K562 (cell line): ENCODE results near the gene ZG16B. TPM values are rescaled to one million over a fixed set of nuclear protein-coding genes. Genes with fewer than 3 reads are reported as not detected.

Experiments used
- ATAC-seq: fragments of 200-7000 bp; cut with Tn5 transposase; 3 replicates; pipeline ENCODE4 v1.9.1; 2020; ENCODE audit warnings: moderate library complexity
- BruUV-seq: library from RNA; stranded (reverse); fragments of 400-500 nt; replicated peaks from 2 replicates; lab custom pipeline; 2021; lab: Mats Ljungman, UMichigan
- CTCF ChIA-PET: fragments of 300-600 bp; formaldehyde crosslinking; extraction: SDS; loops from one replicate; lab custom pipeline; 2021; ENCODE audit warnings: low intra/inter-chr PET ratio; lab: Yijun Ruan, JAX
- POLR2A ChIA-PET: fragments of 300-600, 350-650 bp; sonication (Branson Sonifier 250); formaldehyde crosslinking; extraction: SDS; loops from one replicate; lab custom pipeline; 2021; ENCODE audit warnings: antibody characterized with exemption, inconsistent platforms; lab: Yijun Ruan, JAX
- DNase-seq, 4 experiments: peaks; one replicate each; pipeline versions ENCODE4 v3.0.0 to v3.0.0-alpha.2; 2011 to 2018; ENCODE audit warnings: low spot score in 3 of 4, mixed read lengths in 3 of 4; ENCODE audit errors: extremely low read depth in 1 of 4
- FAIRE-seq: peaks from 2 replicates; lab custom pipeline; 2011; peaks lifted over from hg19 to GRCh38; lab: Jason Lieb, UNC
- H2AFZ ChIP-seq: 2 replicates; pipeline ENCODE4 v1.6.0; 2011; ENCODE audit warnings: low read depth, low read length, control low read depth, inconsistent platforms
- H3K27ac ChIP-seq: fragments of 200-600 bp; 3 replicates; pipeline ENCODE4 v1.8.0; 2011; ENCODE audit warnings: low read depth, mild to moderate bottlenecking, control low read depth, inconsistent platforms, low read length, moderate library complexity, mixed read lengths; ENCODE audit errors: extremely low read depth
- H3K27me3 ChIP-seq, 2 experiments: fragments of 300-600 bp in 1 of 2; 2 replicates in 1 of 2; 3 replicates in 1 of 2; pipeline versions ENCODE4 v1.6.0 to v1.8.0; 2011; ENCODE audit warnings: inconsistent platforms in 2 of 2, low read length in 2 of 2, mild to moderate bottlenecking in 1 of 2, mixed read lengths in 1 of 2, moderate library complexity in 1 of 2; ENCODE audit not compliant: control insufficient read depth in 2 of 2, insufficient read depth in 2 of 2
- H3K36me3 ChIP-seq: fragments of 300-600 bp; 3 replicates; pipeline ENCODE4 v1.8.0; 2011; ENCODE audit warnings: mild to moderate bottlenecking, low read length, inconsistent platforms; ENCODE audit not compliant: control insufficient read depth, insufficient read depth
- H3K4me1 ChIP-seq, 2 experiments: fragments of 200-600 bp in 1 of 2; replicated peaks in 1 of 2; 2 replicates in 1 of 2; 3 replicates in 1 of 2; pipeline versions ENCODE4 v1.5.1 to v1.8.0; 2011; ENCODE audit warnings: inconsistent platforms in 2 of 2, low read length in 2 of 2, mild to moderate bottlenecking in 1 of 2, mixed read lengths in 1 of 2, moderate library complexity in 1 of 2; ENCODE audit not compliant: control insufficient read depth in 2 of 2, insufficient read depth in 2 of 2
- H3K4me2 ChIP-seq: 2 replicates; pipeline ENCODE4 v1.6.1; 2011; ENCODE audit warnings: low read length, control low read depth, inconsistent platforms, mixed read lengths; ENCODE audit not compliant: insufficient read depth
- H3K4me3 ChIP-seq: fragments of 200-600 bp; sonication (generic), shearing (Covaris generic); 2 replicates; pipeline ENCODE4 v1.5.1; 2016; ENCODE audit warnings: control low read depth, inconsistent platforms
- H3K79me2 ChIP-seq: fragments of 200-600 bp; 3 replicates; pipeline ENCODE4 v1.8.0; 2011; ENCODE audit warnings: low read length, inconsistent platforms; ENCODE audit not compliant: control insufficient read depth, insufficient read depth
- H3K9ac ChIP-seq, 2 experiments: 2 replicates each; pipeline versions ENCODE4 v1.6.0 to v1.6.1; 2011; ENCODE audit warnings: low read depth in 2 of 2, low read length in 2 of 2, control low read depth in 1 of 2, inconsistent platforms in 1 of 2, mild to moderate bottlenecking in 1 of 2, mixed read lengths in 1 of 2; ENCODE audit not compliant: insufficient read depth in 1 of 2
- H3K9me1 ChIP-seq: one replicate; pipeline ENCODE4 v1.6.0; 2011; ENCODE audit warnings: inconsistent platforms, mild to moderate bottlenecking, low read length, moderate library complexity; ENCODE audit not compliant: control insufficient read depth, insufficient read depth
- H3K9me3 ChIP-seq: replicated peaks from 2 replicates; pipeline ENCODE4 v1.5.1; 2011; ENCODE audit warnings: low read depth, low read length, inconsistent platforms; ENCODE audit not compliant: control insufficient read depth, insufficient read depth
- H4K20me1 ChIP-seq: replicated peaks from 2 replicates; pipeline ENCODE4 v1.6.1; 2011; ENCODE audit warnings: low read length, inconsistent platforms, mixed read lengths; ENCODE audit not compliant: control insufficient read depth, insufficient read depth
- BCL6 ChIP-seq: fragments of 250-450 bp; sonication (Bioruptor Pico); IDR thresholded peaks from 2 replicates; pipeline ENCODE4 v1.4.0; 2020
- CHD4 ChIP-seq: fragments of 200-600 bp; sonication (generic); IDR thresholded peaks from 3 replicates; pipeline ENCODE4 v1.6.1; 2012; ENCODE audit warnings: low read depth, mild to moderate bottlenecking, mixed read lengths, low read length, inconsistent platforms; ENCODE audit not compliant: insufficient read depth, insufficient replicate concordance, poor library complexity, severe bottlenecking
- DLX4 ChIP-seq: fragments of 250-450 bp; sonication (Bioruptor Pico); IDR thresholded peaks from 2 replicates; pipeline ENCODE4 v1.6.1; 2021; ENCODE audit warnings: mild to moderate bottlenecking
- FIP1L1 ChIP-seq: fragments of 200-400 bp; formaldehyde crosslinking; IDR thresholded peaks from 2 replicates; pipeline ENCODE4 v1.6.1; 2018; ENCODE audit warnings: mild to moderate bottlenecking, low read depth, low read length; ENCODE audit not compliant: poor library complexity, severe bottlenecking
- NFYB ChIP-seq: IDR thresholded peaks from 2 replicates; pipeline ENCODE4 v1.6.1; 2011; ENCODE audit warnings: mild to moderate bottlenecking, moderate library complexity; ENCODE audit not compliant: insufficient read length; ENCODE audit errors: extremely low read depth
- RHOXF2B ChIP-seq: fragments of 250-450 bp; sonication (Bioruptor Pico); conservative IDR thresholded peaks from 2 replicates; pipeline ENCODE4 v1.5.1; 2021
- SMARCE1 ChIP-seq: fragments of 450-650 bp; IDR thresholded peaks from 2 replicates; pipeline ENCODE4 v1.7.1; 2016; ENCODE audit warnings: mild to moderate bottlenecking
- TEAD2 ChIP-seq: fragments of 450-650 bp; IDR thresholded peaks from 2 replicates; pipeline ENCODE4 v1.6.1; 2016; ENCODE audit warnings: missing genetic modification characterization, control low read depth, missing compliant biosample characterization
- ZNF143 ChIP-seq: sonication (generic); formaldehyde crosslinking; IDR thresholded peaks from 2 replicates; pipeline ENCODE4 v1.9.0; 2022; ENCODE audit warnings: mild to moderate bottlenecking, missing genetic modification reagents
- ZNF24 ChIP-seq: fragments of 450-650 bp; IDR thresholded peaks from 2 replicates; pipeline ENCODE4 v1.6.1; 2016
- ZNF316 ChIP-seq: fragments of 450-650 bp; IDR thresholded peaks from 2 replicates; pipeline ENCODE4 v1.6.1; 2016
- WGBS: fragments of 100-300 bp; shearing (Covaris generic); methylation state at CpG from one replicate; pipeline ENCODE4 v1.1.6; 2016; ENCODE audit warnings: low coverage, mixed read lengths; ENCODE audit not compliant: insufficient coverage; ENCODE audit errors: missing lambda C conversion rate; 5-methylcytosine and 5-hydroxymethylcytosine counted together
- in situ Hi-C: fragments of 300-500 bp; cut with MboI; formaldehyde crosslinking; loops from 4 replicates; pipeline ENCODE4 v1.15.0; 2018; ENCODE audit warnings: inconsistent platforms, mixed read lengths
- intact Hi-C: fragments of 100-400 bp; cut with micrococcal nuclease; formaldehyde crosslinking; loops from 2 replicates; pipeline ENCODE4 v1.14.2; 2022
- polyA plus RNA-seq, 8 experiments: library from polyadenylated mRNA; depleted of rRNA in 4 of 8; stranded (reverse) in 5 of 8; unstranded in 3 of 8; fragments of >200 nt; fragmentation: Nextera tagmentation in 2 of 8; fragmentation: Illumina TruSeq in 1 of 8; extraction: Ambion mirVana in 2 of 8; extraction: Trizol in 1 of 8; gene quantifications; 2 replicates each; pipeline versions ENCODE4 v1.2.1 to v1.2.3, GENCODE V29; 2011 to 2014; ENCODE audit warnings: inconsistent platforms in 1 of 8, missing spikeins in 1 of 8
- total RNA-seq, 7 experiments: library from RNA; depleted of rRNA in 6 of 7; stranded (reverse); fragments of >200 nt in 6 of 7; fragmentation: Illumina TruSeq in 2 of 7; extraction: Trizol in 2 of 7; gene quantifications; 2 replicates each; pipeline versions ENCODE4 v1.2.1 to v1.2.3, GENCODE V29; 2011 to 2021; ENCODE audit warnings: low replicate concordance in 1 of 7

Gene ZG16B
- total and polyA plus RNA-seq, 9 of the 15 experiments (the other 6 are each of a cell fraction or from before 2014, with no cell fraction given): 0.25 to 0.43 (median 0.34) TPM; not detected in 5

GRCh38 chr16:2831203-2831602 lies 1.1 kb downstream of the ZG16B start:
- H3K4me2 ChIP-seq: no peak overlapping the region
- ChIA-PET CTCF (no interaction called here), POLR2A (interaction anchor here (0.8 to 1.0 kb wide), 2 partner anchors 9 to 22 kb away, joined by 3 to 5 read pairs; no protein-coding TSS in a partner anchor)
- H4K20me1 ChIP-seq: peaks cover 6% of the 10 kb centered on the region
- FAIRE-seq (no peak), ATAC-seq (peak; percentile 76), DNase-seq (peak in 1 of 4 experiments; percentile 44)
- BruUV-seq: no TSS peak
- H3K9me1 ChIP-seq: no peaks in the 10 kb centered on the region
- H2AFZ ChIP-seq: no peak overlapping the region
- no peaks in the 10 kb centered on the region for H3K36me3 ChIP-seq
- no peak overlapping the region for H3K27ac ChIP-seq
- H3K79me2 ChIP-seq: no peaks in the 10 kb centered on the region
- no peaks in the 10 kb centered on the region for H3K9me3 ChIP-seq
- H3K4me1 ChIP-seq: peaks cover 0 to 28% of the 10 kb centered on the region in 2 experiments; a peak in 3 of 5 replicates
- no peak for TF ChIP-seq DLX4
- TF ChIP-seq ZNF143 (CRISPR knock-in tag): 0 out of 2 replicates have a peak, but pooled peaks have one; percentile 18
- no peak for TF ChIP-seq ZNF24
- H3K9ac ChIP-seq: peak overlapping the region in 1 of 2 experiments; percentile 56; a peak in 1 of 4 replicates
- in situ Hi-C loops: no loop called here
- no peak overlapping the region for H3K4me3 ChIP-seq
- intact Hi-C loops: no loop called here
- H3K27me3 ChIP-seq: peaks cover 45 to 72% of the 10 kb centered on the region in 2 experiments
- whole genome bisulfite sequencing: 15% methylated on average over 15 of the region's 15 CpGs

- ChIA-PET POLR2A (interaction anchor here (0.7 kb wide), 1 partner anchor 38 kb away, joined by 4 read pairs; no protein-coding TSS in a partner anchor), CTCF (no interaction called here)
- H3K9me3 ChIP-seq: no peaks in the 10 kb centered on the region
- no peaks in the 10 kb centered on the region for H3K79me2 ChIP-seq
- H2AFZ ChIP-seq: no peak overlapping the region
- 7% methylated on average over 7 of the region's 7 CpGs for WGBS
- intact Hi-C loops: no loop called here
- H4K20me1 ChIP-seq: peaks cover 2% of the 10 kb centered on the region; the same call in 1 of the 2 replicates
- no TSS peak for BruUV-seq
- H3K9me1 ChIP-seq: no peaks in the 10 kb centered on the region
- H3K27ac ChIP-seq: no peak overlapping the region
- H3K4me1 ChIP-seq: peaks cover 0 to 33% of the 10 kb centered on the region in 2 experiments; a peak in 3 of 5 replicates
- H3K27me3 ChIP-seq: peaks cover 31 to 58% of the 10 kb centered on the region in 2 experiments
- FAIRE-seq (no peak), ATAC-seq (no peak), DNase-seq (no peak)
- in situ Hi-C loops: no loop called here
- no peaks in the 10 kb centered on the region for H3K36me3 ChIP-seq
- H3K4me3 ChIP-seq: no peak overlapping the region
- no peak overlapping the region for H3K4me2 ChIP-seq
- no peak overlapping the region for H3K9ac ChIP-seq
- TF ChIP-seq RHOXF2B (CRISPR knock-in tag): no peak
- TF ChIP-seq ZNF316: no peak
- no peak for TF ChIP-seq CHD4
- no peak for TF ChIP-seq BCL6 (CRISPR knock-in tag)
- TF ChIP-seq SMARCE1: no peak
- TF ChIP-seq FIP1L1: no peak
- no peak for TF ChIP-seq NFYB
- TF ChIP-seq TEAD2: no peak
These were observed 3.7 kb downstream of the ZG16B start for GRCh38 chr16:2833776-2834175.
